ENCODE data around the gene ABHD17A.
"Not testable (repeated sequence)": the region's sequence is repeated elsewhere in the genome, so short reads cannot be mapped to it uniquely, and the experiment has no call there.

Gene ABHD17A

GRCh38 chr19:1909761-1910080, 24.4 kb upstream of the ABHD17A start:
- no peak for DNase-seq

GRCh38 chr19:1908364-1908678, 23.0 kb upstream of the ABHD17A start:
- DNase-seq: no peak

- DNase-seq: no peak
Measured at GRCh38 chr19:1907563-1908363, 22.5 kb upstream of the ABHD17A start.

- no peak for DNase-seq
Measured at GRCh38 chr19:1906985-1907562, 21.8 kb upstream of the ABHD17A start.

- no peak for DNase-seq
Measured at GRCh38 chr19:1905863-1906375, 20.6 kb upstream of the ABHD17A start.

- peak; percentile 96 for DNase-seq
Measured at GRCh38 chr19:1905110-1905862, 20.0 kb upstream of the ABHD17A start, which contains the start of the genes ADAT3 and SCAMP4. ADAT3 (plus strand) TSS chr19:1905399; CDS start chr19:1912048, 6,649 bp downstream. SCAMP4 (plus strand) TSS chr19:1905399; CDS start chr19:1915020, 9,621 bp downstream.

GRCh38 chr19:1904860-1905109, 19.5 kb upstream of the ABHD17A start:
- DNase-seq: no peak

GRCh38 chr19:1902923-1903322, 17.6 kb upstream of the ABHD17A start:
- no peak for DNase-seq

- DNase-seq: no peak
Measured at GRCh38 chr19:1901940-1902404, 16.7 kb upstream of the ABHD17A start.

- DNase-seq: no peak
Measured at GRCh38 chr19:1896508-1896907, 11.2 kb upstream of the ABHD17A start.

GRCh38 chr19:1893791-1894190, 8.5 kb upstream of the ABHD17A start:
- no peak for DNase-seq

- DNase-seq: no peak
Measured at GRCh38 chr19:1889907-1890306, 4.6 kb upstream of the ABHD17A start.

GRCh38 chr19:1888385-1888784, 3.1 kb upstream of the ABHD17A start:
- DNase-seq: no peak

- DNase-seq: not testable (repeated sequence)
Measured at GRCh38 chr19:1886360-1886759, 1.1 kb upstream of the ABHD17A start.

- no peak for DNase-seq
Measured at GRCh38 chr19:1884719-1885334, 469 bp downstream of the ABHD17A start.

- DNase-seq: no peak
Measured at GRCh38 chr19:1884291-1884718, 991 bp downstream of the ABHD17A start.

GRCh38 chr19:1883784-1884183, 1.5 kb downstream of the ABHD17A start:
- DNase-seq: no peak

GRCh38 chr19:1882786-1883692, 2.3 kb downstream of the ABHD17A start:
- DNase-seq: no peak

- DNase-seq: no peak
Measured at GRCh38 chr19:1882089-1882785, 3.1 kb downstream of the ABHD17A start.

GRCh38 chr19:1881393-1882088, 3.8 kb downstream of the ABHD17A start:
- DNase-seq: not testable (repeated sequence)
